ENCODE data around the gene DBNDD2.

Gene DBNDD2

GRCh38 chr20:45374966-45375365, 33.1 kb upstream of the DBNDD2 start:
- Histone ChIP-seq H3K9me3 (ENCODE audit: insufficient read depth, low read depth, low read length) (no peaks in the 10 kb centered on the region), H2AK5ac (ENCODE audit: low read length) (no peak overlapping the region), H3K9ac (ENCODE audit: low read length) (no peak overlapping the region), H3K79me2 (ENCODE audit: control insufficient read depth, insufficient read depth, low read length, poor library complexity) (no peaks in the 10 kb centered on the region), H3K18ac (ENCODE audit: low read length) (no peak overlapping the region), H3K4me1 (ENCODE audit: control insufficient read depth in 1 of 2, insufficient read depth in 2 of 2, low read length in 2 of 2) (peaks cover 3 to 6% of the 10 kb centered on the region in 2 experiments), H2BK12ac (ENCODE audit: low read length) (no peak overlapping the region), H3K4me3 (ENCODE audit: low read depth, low read length) (no peak overlapping the region), H2BK5ac (ENCODE audit: low read depth, low read length, poor library complexity) (no peak overlapping the region), H3K27me3 (ENCODE audit: insufficient read depth, low read length) (no peaks in the 10 kb centered on the region), H3K4ac (ENCODE audit: low read depth, low read length) (no peak overlapping the region), H3K4me2 (ENCODE audit: low read length) (no peak overlapping the region), H3K36me3 (ENCODE audit: control insufficient read depth in 1 of 2, insufficient read depth in 2 of 2, low read length in 2 of 2) (peaks cover 4 to 8% of the 10 kb centered on the region in 2 experiments), H3K79me1 (ENCODE audit: low read length) (no peaks in the 10 kb centered on the region), H4K91ac (ENCODE audit: low read depth, low read length) (no peak overlapping the region), H3K27ac (ENCODE audit: low read depth, low read length) (no peak overlapping the region), H2AFZ (ENCODE audit: insufficient read depth, low read length, poor library complexity) (no peak overlapping the region), H2BK120ac (ENCODE audit: insufficient read depth, low read length, poor library complexity) (no peak overlapping the region), H4K12ac (ENCODE audit: low read depth, low read length) (no peak overlapping the region), H3K14ac (ENCODE audit: low read length) (no peak overlapping the region), H4K8ac (ENCODE audit: low read depth, low read length) (no peak overlapping the region), H3K23ac (ENCODE audit: low read length) (no peak overlapping the region)
- WGBS (ENCODE audit: extremely low coverage, insufficient coverage, insufficient read length), result no CpG with 5 or more reads among the region's 14 CpGs
- no peak for DNase-seq

GRCh38 chr20:45377269-45377668, 30.8 kb upstream of the DBNDD2 start:
- Histone ChIP-seq H3K79me2 (ENCODE audit: control insufficient read depth, insufficient read depth, low read length, poor library complexity) (no peaks in the 10 kb centered on the region), H3K9me3 (ENCODE audit: insufficient read depth, low read depth, low read length) (no peaks in the 10 kb centered on the region), H3K4me3 (ENCODE audit: low read depth, low read length) (no peak overlapping the region), H3K36me3 (ENCODE audit: control insufficient read depth in 1 of 2, insufficient read depth in 2 of 2, low read length in 2 of 2) (peaks cover 4 to 6% of the 10 kb centered on the region in 2 experiments), H2AK5ac (ENCODE audit: low read length) (no peak overlapping the region), H3K14ac (ENCODE audit: low read length) (no peak overlapping the region), H2AFZ (ENCODE audit: insufficient read depth, low read length, poor library complexity) (no peak overlapping the region), H4K12ac (ENCODE audit: low read depth, low read length) (no peak overlapping the region), H3K4me1 (ENCODE audit: control insufficient read depth in 1 of 2, insufficient read depth in 2 of 2, low read length in 2 of 2) (peaks cover 3 to 6% of the 10 kb centered on the region in 2 experiments), H3K18ac (ENCODE audit: low read length) (no peak overlapping the region), H3K4ac (ENCODE audit: low read depth, low read length) (no peak overlapping the region), H3K9ac (ENCODE audit: low read length) (no peak overlapping the region), H2BK120ac (ENCODE audit: insufficient read depth, low read length, poor library complexity) (no peak overlapping the region), H2BK5ac (ENCODE audit: low read depth, low read length, poor library complexity) (no peak overlapping the region), H3K27me3 (ENCODE audit: insufficient read depth, low read length) (no peaks in the 10 kb centered on the region), H4K8ac (ENCODE audit: low read depth, low read length) (no peak overlapping the region), H3K4me2 (ENCODE audit: low read length) (no peak overlapping the region), H4K91ac (ENCODE audit: low read depth, low read length) (no peak overlapping the region), H3K27ac (ENCODE audit: low read depth, low read length) (no peak overlapping the region), H3K79me1 (ENCODE audit: low read length) (no peaks in the 10 kb centered on the region), H3K23ac (ENCODE audit: low read length) (no peak overlapping the region), H2BK12ac (ENCODE audit: low read length) (no peak overlapping the region)
- no CpG with 5 or more reads among the region's 11 CpGs for WGBS (ENCODE audit: extremely low coverage, insufficient coverage, insufficient read length)
- DNase-seq, result no peak

GRCh38 chr20:45378191-45378590, 29.9 kb upstream of the DBNDD2 start, which contains the start of gene TP53TG5:
Gene TP53TG5, minus strand, starts transcription at chr20:45378325. Its CDS starts 89 bp downstream, at chr20:45378236.
- Histone ChIP-seq H3K27me3 (ENCODE audit: insufficient read depth, low read length) (no peaks in the 10 kb centered on the region), H4K91ac (ENCODE audit: low read depth, low read length) (no peak within 1 kb of the TSS), H3K14ac (ENCODE audit: low read length) (no peak within 1 kb of the TSS), H3K27ac (ENCODE audit: low read depth, low read length) (no peak within 1 kb of the TSS), H3K36me3 (ENCODE audit: control insufficient read depth in 1 of 2, insufficient read depth in 2 of 2, low read length in 2 of 2) (peaks cover 4 to 6% of the 10 kb centered on the region in 2 experiments), H2AFZ (ENCODE audit: insufficient read depth, low read length, poor library complexity) (no peak within 1 kb of the TSS), H3K79me1 (ENCODE audit: low read length) (no peaks in the 10 kb centered on the region), H3K4ac (ENCODE audit: low read depth, low read length) (no peak within 1 kb of the TSS), H2BK12ac (ENCODE audit: low read length) (no peak within 1 kb of the TSS), H3K79me2 (ENCODE audit: control insufficient read depth, insufficient read depth, low read length, poor library complexity) (no peaks in the 10 kb centered on the region), H3K4me3 (ENCODE audit: low read depth, low read length) (no peak within 1 kb of the TSS), H2BK5ac (ENCODE audit: low read depth, low read length, poor library complexity) (no peak within 1 kb of the TSS), H2AK5ac (ENCODE audit: low read length) (no peak within 1 kb of the TSS), H3K9me3 (ENCODE audit: insufficient read depth, low read depth, low read length) (no peaks in the 10 kb centered on the region), H4K12ac (ENCODE audit: low read depth, low read length) (no peak within 1 kb of the TSS), H3K4me1 (ENCODE audit: control insufficient read depth in 1 of 2, insufficient read depth in 2 of 2, low read length in 2 of 2) (peaks cover 3% of the 10 kb centered on the region in 2 experiments), H3K23ac (ENCODE audit: low read length) (no peak within 1 kb of the TSS), H2BK120ac (ENCODE audit: insufficient read depth, low read length, poor library complexity) (no peak within 1 kb of the TSS), H3K9ac (ENCODE audit: low read length) (no peak within 1 kb of the TSS), H4K8ac (ENCODE audit: low read depth, low read length) (no peak within 1 kb of the TSS), H3K4me2 (ENCODE audit: low read length) (no peak within 1 kb of the TSS), H3K18ac (ENCODE audit: low read length) (no peak within 1 kb of the TSS)
- WGBS (ENCODE audit: extremely low coverage, insufficient coverage, insufficient read length), result no CpG with 5 or more reads among the region's 1 CpG
- no peak for DNase-seq

- no peak overlapping the region for H2BK5ac ChIP-seq (ENCODE audit: low read depth, low read length, poor library complexity)
- no peak for DNase-seq
- no peak overlapping the region for H2BK12ac ChIP-seq (ENCODE audit: low read length)
- no peak overlapping the region for H2AK5ac ChIP-seq (ENCODE audit: low read length)
- H3K27ac ChIP-seq (ENCODE audit: low read depth, low read length), result no peak overlapping the region
- H4K8ac ChIP-seq (ENCODE audit: low read depth, low read length), result no peak overlapping the region
- no peaks in the 10 kb centered on the region for H3K36me3 ChIP-seq (ENCODE audit: control insufficient read depth in 1 of 2, insufficient read depth in 2 of 2, low read length in 2 of 2)
- H2BK120ac ChIP-seq (ENCODE audit: insufficient read depth, low read length, poor library complexity), result no peak overlapping the region
- H3K4ac ChIP-seq (ENCODE audit: low read depth, low read length), result no peak overlapping the region
- H4K12ac ChIP-seq (ENCODE audit: low read depth, low read length), result no peak overlapping the region
- no peaks in the 10 kb centered on the region for H3K9me3 ChIP-seq (ENCODE audit: insufficient read depth, low read depth, low read length)
- no CpG with 5 or more reads among the region's 1 CpG for WGBS (ENCODE audit: extremely low coverage, insufficient coverage, insufficient read length)
- H3K4me3 ChIP-seq (ENCODE audit: low read depth, low read length), result no peak overlapping the region
- no peak overlapping the region for H3K4me2 ChIP-seq (ENCODE audit: low read length)
- H3K4me1 ChIP-seq (ENCODE audit: control insufficient read depth in 1 of 2, insufficient read depth in 2 of 2, low read length in 2 of 2), result no peaks in the 10 kb centered on the region
- no peak overlapping the region for H4K91ac ChIP-seq (ENCODE audit: low read depth, low read length)
- no peak overlapping the region for H3K23ac ChIP-seq (ENCODE audit: low read length)
- no peaks in the 10 kb centered on the region for H3K27me3 ChIP-seq (ENCODE audit: insufficient read depth, low read length)
- H3K18ac ChIP-seq (ENCODE audit: low read length), result no peak overlapping the region
- no peaks in the 10 kb centered on the region for H3K79me2 ChIP-seq (ENCODE audit: control insufficient read depth, insufficient read depth, low read length, poor library complexity)
- H3K14ac ChIP-seq (ENCODE audit: low read length), result no peak overlapping the region
- H3K79me1 ChIP-seq (ENCODE audit: low read length), result no peaks in the 10 kb centered on the region
- H2AFZ ChIP-seq (ENCODE audit: insufficient read depth, low read length, poor library complexity), result no peak overlapping the region
- H3K9ac ChIP-seq (ENCODE audit: low read length), result no peak overlapping the region
Measured at GRCh38 chr20:45387274-45387673, 20.8 kb upstream of the DBNDD2 start.

All from trophoblast cell (in vitro differentiated cells and primary cell).